HL-60 (cell line): ENCODE data around the gene PRKCD.

Experiments
- CTCF ChIP-seq: IDR thresholded peaks from one replicate; pipeline ENCODE4 v1.5.1; 2011; ENCODE audit warnings: low read length, control low read depth, inconsistent platforms; ENCODE audit not compliant: insufficient read depth
- SPI1 ChIP-seq: IDR thresholded peaks from 2 replicates; pipeline ENCODE4 v1.6.1; 2012; ENCODE audit warnings: low read depth, mild to moderate bottlenecking, borderline replicate concordance
- TF ChIP-seq, protein P1 (sequence below): IDR thresholded peaks from 2 replicates; pipeline ENCODE4 v1.6.1; 2012; ENCODE audit warnings: low read depth; ENCODE audit not compliant: insufficient replicate concordance

DNA sequence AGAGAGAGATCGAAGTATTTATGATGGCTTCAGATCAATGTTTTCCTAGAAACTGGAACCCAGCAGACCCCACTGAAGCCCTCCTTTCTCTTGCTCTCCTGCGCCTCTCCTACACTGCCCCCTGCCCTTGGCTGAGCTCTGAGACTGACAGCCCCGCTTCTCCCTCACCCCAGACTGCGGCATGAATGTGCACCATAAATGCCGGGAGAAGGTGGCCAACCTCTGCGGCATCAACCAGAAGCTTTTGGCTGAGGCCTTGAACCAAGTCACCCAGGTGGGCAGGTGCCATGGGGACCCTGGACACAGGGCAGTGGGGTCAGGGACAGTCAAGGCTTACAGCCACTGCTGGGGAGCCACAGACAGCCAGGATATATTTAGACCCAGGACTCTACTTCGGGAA lies 23.7 kb downstream of the PRKCD start:
- TF ChIP-seq CTCF (no peak), SPI1 (no peak)
- TF ChIP-seq, protein P1, sequence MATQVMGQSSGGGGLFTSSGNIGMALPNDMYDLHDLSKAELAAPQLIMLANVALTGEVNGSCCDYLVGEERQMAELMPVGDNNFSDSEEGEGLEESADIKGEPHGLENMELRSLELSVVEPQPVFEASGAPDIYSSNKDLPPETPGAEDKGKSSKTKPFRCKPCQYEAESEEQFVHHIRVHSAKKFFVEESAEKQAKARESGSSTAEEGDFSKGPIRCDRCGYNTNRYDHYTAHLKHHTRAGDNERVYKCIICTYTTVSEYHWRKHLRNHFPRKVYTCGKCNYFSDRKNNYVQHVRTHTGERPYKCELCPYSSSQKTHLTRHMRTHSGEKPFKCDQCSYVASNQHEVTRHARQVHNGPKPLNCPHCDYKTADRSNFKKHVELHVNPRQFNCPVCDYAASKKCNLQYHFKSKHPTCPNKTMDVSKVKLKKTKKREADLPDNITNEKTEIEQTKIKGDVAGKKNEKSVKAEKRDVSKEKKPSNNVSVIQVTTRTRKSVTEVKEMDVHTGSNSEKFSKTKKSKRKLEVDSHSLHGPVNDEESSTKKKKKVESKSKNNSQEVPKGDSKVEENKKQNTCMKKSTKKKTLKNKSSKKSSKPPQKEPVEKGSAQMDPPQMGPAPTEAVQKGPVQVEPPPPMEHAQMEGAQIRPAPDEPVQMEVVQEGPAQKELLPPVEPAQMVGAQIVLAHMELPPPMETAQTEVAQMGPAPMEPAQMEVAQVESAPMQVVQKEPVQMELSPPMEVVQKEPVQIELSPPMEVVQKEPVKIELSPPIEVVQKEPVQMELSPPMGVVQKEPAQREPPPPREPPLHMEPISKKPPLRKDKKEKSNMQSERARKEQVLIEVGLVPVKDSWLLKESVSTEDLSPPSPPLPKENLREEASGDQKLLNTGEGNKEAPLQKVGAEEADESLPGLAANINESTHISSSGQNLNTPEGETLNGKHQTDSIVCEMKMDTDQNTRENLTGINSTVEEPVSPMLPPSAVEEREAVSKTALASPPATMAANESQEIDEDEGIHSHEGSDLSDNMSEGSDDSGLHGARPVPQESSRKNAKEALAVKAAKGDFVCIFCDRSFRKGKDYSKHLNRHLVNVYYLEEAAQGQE = no peak
